HepG2 (cell line): ENCODE results near the gene TPSB2. TPM values are rescaled to one million over a fixed set of nuclear protein-coding genes. Genes with fewer than 3 reads are reported as not detected.

ENCODE experiments used
- CEBPG ChIP-seq: IDR thresholded peaks from 2 replicates; pipeline ENCODE4 v1.6.1; 2016
- ESRRA ChIP-seq: sonication (generic); formaldehyde crosslinking; IDR thresholded peaks from 2 replicates; pipeline ENCODE4 v1.5.1; 2020; ENCODE audit warnings: mild to moderate bottlenecking, low read depth, missing genetic modification reagents
- GABPB1 ChIP-seq: IDR thresholded peaks from 2 replicates; pipeline ENCODE4 v1.6.1; 2016; ENCODE audit warnings: mild to moderate bottlenecking, missing genetic modification reagents, moderate library complexity, missing compliant biosample characterization
- THAP11 ChIP-seq: IDR thresholded peaks from 2 replicates; pipeline ENCODE4 v1.6.1; 2016; ENCODE audit warnings: missing biosample characterization, missing genetic modification reagents
- polyA plus RNA-seq, 8 experiments: library from polyadenylated mRNA; depleted of rRNA in 3 of 8; stranded (reverse) in 7 of 8; unstranded in 1 of 8; fragments of >200 nt; fragmentation: Illumina TruSeq in 4 of 8; extraction: Trizol in 4 of 8; gene quantifications; 2 replicates each; pipeline versions ENCODE4 v1.2.1 to v1.2.3, GENCODE V29; 2011 to 2016; ENCODE audit warnings: low read depth in 4 of 8, missing spikeins in 1 of 8, mixed read lengths in 1 of 8; ENCODE audit not compliant: insufficient read depth in 1 of 8
- total RNA-seq, 5 experiments: library from RNA; depleted of rRNA; stranded (reverse); fragments of >200 nt; fragmentation: Illumina TruSeq; extraction: Trizol; gene quantifications; 2 replicates each; pipeline ENCODE4 v1.2.3, GENCODE V29; 2016; ENCODE audit warnings: low read depth in 1 of 5
- TF ChIP-seq, protein P1 (sequence below), 2 experiments: sonication (generic) in 1 of 2; formaldehyde crosslinking in 1 of 2; IDR thresholded peaks; 2 replicates each; pipeline versions ENCODE4 v1.6.1 to v1.9.0; 2014 to 2022; ENCODE audit warnings: antibody characterized with exemption in 1 of 2, borderline replicate concordance in 1 of 2, inconsistent platforms in 1 of 2, low read depth in 1 of 2, missing genetic modification reagents in 1 of 2
- TF ChIP-seq, protein P2 (sequence below): sonication (generic); formaldehyde crosslinking; IDR thresholded peaks from 2 replicates; pipeline ENCODE4 v1.5.0; 2020; ENCODE audit warnings: mild to moderate bottlenecking, missing genetic modification reagents, borderline replicate concordance

The TPSB2 gene
- total and polyA plus RNA-seq, 2 of the 13 experiments (the other 11 are each of a cell fraction or from before 2014, with no cell fraction given), result not detected

DNA sequence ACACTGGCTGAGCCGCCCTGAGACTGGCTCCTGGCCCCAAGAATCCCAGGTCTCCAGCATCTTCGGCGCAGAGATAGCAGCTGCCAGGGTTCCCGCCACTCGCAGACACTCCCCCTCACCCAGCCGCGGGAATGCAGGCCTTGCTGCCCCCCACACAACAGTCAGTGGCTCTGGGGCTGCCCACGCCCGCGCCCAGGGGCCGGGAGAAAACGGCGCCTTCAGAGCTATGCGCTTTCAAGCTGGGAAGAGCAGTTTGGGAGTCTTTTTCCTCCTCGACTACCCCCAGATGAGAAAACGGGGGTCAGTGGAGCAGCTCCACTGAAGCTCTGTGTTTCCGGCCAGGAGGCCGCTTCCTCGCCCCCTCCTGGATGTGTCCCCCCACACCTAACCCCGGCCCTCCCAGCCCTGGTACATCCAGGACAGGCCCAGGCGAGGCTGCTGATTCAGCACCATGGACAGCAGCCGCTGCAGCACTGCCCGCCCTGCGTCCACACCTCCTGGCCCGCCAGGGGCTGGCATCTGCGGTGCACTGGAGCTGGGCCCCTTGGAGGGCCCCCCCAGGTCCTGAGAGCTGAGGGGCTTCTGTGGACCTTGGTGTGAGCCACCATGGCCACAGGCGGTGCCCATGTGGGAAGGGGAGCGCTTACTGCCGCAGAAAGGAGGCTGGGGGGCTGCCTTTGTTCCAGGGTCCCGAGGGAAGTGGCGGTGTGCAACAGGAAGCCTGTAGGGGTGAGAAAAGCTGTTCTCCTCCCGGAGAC, 41.4 kb downstream of the TPSB2 start (continued):
- TF ChIP-seq, protein P1, sequence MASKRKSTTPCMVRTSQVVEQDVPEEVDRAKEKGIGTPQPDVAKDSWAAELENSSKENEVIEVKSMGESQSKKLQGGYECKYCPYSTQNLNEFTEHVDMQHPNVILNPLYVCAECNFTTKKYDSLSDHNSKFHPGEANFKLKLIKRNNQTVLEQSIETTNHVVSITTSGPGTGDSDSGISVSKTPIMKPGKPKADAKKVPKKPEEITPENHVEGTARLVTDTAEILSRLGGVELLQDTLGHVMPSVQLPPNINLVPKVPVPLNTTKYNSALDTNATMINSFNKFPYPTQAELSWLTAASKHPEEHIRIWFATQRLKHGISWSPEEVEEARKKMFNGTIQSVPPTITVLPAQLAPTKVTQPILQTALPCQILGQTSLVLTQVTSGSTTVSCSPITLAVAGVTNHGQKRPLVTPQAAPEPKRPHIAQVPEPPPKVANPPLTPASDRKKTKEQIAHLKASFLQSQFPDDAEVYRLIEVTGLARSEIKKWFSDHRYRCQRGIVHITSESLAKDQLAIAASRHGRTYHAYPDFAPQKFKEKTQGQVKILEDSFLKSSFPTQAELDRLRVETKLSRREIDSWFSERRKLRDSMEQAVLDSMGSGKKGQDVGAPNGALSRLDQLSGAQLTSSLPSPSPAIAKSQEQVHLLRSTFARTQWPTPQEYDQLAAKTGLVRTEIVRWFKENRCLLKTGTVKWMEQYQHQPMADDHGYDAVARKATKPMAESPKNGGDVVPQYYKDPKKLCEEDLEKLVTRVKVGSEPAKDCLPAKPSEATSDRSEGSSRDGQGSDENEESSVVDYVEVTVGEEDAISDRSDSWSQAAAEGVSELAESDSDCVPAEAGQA (IDR thresholded peaks at IDR 0.05; ENCODE audit: low read depth), result no peak
- TF ChIP-seq, protein P1 (CRISPR knock-in tag; IDR thresholded peaks at IDR 0.05; ENCODE audit: borderline replicate concordance), result peak; percentile 89; the same call in 1 of the 2 replicates
- 0 out of 2 replicates have a peak, but pooled peaks have one; percentile 51 for TF ChIP-seq ESRRA
- no peak for TF ChIP-seq THAP11 (CRISPR knock-in tag)
- peak; percentile 51; the same call in 1 of the 2 replicates for TF ChIP-seq GABPB1 (CRISPR knock-in tag)
- TF ChIP-seq, protein P2, sequence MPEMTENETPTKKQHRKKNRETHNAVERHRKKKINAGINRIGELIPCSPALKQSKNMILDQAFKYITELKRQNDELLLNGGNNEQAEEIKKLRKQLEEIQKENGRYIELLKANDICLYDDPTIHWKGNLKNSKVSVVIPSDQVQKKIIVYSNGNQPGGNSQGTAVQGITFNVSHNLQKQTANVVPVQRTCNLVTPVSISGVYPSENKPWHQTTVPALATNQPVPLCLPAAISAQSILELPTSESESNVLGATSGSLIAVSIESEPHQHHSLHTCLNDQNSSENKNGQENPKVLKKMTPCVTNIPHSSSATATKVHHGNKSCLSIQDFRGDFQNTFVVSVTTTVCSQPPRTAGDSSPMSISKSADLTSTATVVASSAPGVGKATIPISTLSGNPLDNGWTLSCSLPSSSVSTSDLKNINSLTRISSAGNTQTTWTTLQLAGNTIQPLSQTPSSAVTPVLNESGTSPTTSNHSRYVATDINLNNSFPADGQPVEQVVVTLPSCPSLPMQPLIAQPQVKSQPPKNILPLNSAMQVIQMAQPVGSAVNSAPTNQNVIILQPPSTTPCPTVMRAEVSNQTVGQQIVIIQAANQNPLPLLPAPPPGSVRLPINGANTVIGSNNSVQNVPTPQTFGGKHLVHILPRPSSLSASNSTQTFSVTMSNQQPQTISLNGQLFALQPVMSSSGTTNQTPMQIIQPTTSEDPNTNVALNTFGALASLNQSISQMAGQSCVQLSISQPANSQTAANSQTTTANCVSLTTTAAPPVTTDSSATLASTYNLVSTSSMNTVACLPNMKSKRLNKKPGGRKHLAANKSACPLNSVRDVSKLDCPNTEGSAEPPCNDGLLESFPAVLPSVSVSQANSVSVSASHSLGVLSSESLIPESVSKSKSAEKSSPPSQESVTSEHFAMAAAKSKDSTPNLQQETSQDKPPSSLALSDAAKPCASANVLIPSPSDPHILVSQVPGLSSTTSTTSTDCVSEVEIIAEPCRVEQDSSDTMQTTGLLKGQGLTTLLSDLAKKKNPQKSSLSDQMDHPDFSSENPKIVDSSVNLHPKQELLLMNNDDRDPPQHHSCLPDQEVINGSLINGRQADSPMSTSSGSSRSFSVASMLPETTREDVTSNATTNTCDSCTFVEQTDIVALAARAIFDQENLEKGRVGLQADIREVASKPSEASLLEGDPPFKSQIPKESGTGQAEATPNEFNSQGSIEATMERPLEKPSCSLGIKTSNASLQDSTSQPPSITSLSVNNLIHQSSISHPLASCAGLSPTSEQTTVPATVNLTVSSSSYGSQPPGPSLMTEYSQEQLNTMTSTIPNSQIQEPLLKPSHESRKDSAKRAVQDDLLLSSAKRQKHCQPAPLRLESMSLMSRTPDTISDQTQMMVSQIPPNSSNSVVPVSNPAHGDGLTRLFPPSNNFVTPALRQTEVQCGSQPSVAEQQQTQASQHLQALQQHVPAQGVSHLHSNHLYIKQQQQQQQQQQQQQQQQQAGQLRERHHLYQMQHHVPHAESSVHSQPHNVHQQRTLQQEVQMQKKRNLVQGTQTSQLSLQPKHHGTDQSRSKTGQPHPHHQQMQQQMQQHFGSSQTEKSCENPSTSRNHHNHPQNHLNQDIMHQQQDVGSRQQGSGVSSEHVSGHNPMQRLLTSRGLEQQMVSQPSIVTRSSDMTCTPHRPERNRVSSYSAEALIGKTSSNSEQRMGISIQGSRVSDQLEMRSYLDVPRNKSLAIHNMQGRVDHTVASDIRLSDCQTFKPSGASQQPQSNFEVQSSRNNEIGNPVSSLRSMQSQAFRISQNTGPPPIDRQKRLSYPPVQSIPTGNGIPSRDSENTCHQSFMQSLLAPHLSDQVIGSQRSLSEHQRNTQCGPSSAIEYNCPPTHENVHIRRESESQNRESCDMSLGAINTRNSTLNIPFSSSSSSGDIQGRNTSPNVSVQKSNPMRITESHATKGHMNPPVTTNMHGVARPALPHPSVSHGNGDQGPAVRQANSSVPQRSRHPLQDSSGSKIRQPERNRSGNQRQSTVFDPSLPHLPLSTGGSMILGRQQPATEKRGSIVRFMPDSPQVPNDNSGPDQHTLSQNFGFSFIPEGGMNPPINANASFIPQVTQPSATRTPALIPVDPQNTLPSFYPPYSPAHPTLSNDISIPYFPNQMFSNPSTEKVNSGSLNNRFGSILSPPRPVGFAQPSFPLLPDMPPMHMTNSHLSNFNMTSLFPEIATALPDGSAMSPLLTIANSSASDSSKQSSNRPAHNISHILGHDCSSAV, result no peak
- no peak for TF ChIP-seq CEBPG
